ENCODE data around the gene AATF. TPM values are rescaled to one million over a fixed set of nuclear protein-coding genes. Genes with fewer than 3 reads are reported as not detected.

The AATF gene
- total and polyA plus RNA-seq, 2 donors from 2014 or later = 36.8 to 50.4 TPM

DNA sequence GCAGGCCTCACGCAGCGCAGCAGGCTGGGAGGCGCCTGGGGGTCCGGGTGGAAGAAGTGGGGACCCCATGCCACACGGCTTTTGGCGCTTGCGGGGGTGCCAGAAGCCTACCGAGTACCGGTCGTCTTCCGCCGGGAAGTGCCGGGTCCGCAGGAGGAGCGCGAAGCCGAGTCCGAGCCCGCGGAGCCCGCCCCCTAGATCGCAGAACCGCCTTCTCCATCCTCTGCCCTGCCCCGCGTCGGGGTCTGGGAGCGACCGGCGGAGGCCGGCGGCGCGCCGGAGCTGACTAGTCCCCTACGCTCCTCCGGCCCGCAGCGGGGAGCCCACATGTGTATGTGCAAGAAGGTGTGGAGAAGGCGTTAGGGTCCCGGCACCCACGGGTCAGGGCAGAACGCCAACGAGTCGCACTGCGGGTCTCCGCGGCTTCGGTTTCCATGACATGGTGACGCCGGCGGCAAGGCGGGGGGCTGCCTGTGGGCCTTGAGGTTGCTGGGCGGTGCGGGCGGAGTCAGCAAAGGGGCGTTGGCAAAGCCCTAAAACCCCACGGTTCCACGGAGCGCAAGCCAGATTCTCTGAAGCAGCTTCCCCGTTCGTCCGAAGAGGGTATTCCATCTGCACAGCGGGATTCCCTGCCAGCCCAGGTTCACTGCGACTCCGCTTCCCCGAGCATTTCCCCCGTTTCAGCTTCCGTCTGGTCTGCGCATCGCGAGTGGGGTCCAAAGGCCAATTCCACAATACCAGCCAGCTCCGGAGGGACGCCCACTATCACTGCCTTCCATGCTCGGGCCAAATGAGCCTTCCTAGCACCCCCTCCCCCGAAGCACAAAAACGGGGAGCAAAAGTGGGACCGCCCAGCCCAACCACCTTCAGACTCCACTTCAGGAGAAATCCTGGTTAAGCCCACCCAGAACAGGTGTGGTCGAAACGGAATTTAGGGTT is 13.8 kb upstream of the AATF start:
- H3K4me1 ChIP-seq (ENCODE audit: control insufficient read depth in 2 of 3, insufficient read depth in 2 of 3, low read depth in 1 of 3, low read length in 3 of 3) = peaks cover 0 to 24% (median 13%) of the 10 kb centered on the region in 3 donors
- H3K9me3 ChIP-seq (ENCODE audit: control insufficient read depth in 2 of 3, insufficient read depth in 1 of 3, low read length in 3 of 3) = no peaks in the 10 kb centered on the region
- FAIRE-seq (no peak), DNase-seq (peak; percentile 53 to 79 (median 68))
- H3K27me3 ChIP-seq (ENCODE audit: control insufficient read depth, insufficient read depth, low read length) = peaks cover 34% of the 10 kb centered on the region
- TF ChIP-seq, protein P1, sequence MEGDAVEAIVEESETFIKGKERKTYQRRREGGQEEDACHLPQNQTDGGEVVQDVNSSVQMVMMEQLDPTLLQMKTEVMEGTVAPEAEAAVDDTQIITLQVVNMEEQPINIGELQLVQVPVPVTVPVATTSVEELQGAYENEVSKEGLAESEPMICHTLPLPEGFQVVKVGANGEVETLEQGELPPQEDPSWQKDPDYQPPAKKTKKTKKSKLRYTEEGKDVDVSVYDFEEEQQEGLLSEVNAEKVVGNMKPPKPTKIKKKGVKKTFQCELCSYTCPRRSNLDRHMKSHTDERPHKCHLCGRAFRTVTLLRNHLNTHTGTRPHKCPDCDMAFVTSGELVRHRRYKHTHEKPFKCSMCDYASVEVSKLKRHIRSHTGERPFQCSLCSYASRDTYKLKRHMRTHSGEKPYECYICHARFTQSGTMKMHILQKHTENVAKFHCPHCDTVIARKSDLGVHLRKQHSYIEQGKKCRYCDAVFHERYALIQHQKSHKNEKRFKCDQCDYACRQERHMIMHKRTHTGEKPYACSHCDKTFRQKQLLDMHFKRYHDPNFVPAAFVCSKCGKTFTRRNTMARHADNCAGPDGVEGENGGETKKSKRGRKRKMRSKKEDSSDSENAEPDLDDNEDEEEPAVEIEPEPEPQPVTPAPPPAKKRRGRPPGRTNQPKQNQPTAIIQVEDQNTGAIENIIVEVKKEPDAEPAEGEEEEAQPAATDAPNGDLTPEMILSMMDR (IDR thresholded peaks at IDR 0.05; ENCODE audit: borderline replicate concordance, extremely low read depth, insufficient read depth) = no peak
- H3K9ac ChIP-seq (ENCODE audit: low read length in 3 of 3) = peak overlapping the region; percentile 24 to 71 (median 45)
- H3K27ac ChIP-seq (ENCODE audit: low read depth in 2 of 2, low read length in 2 of 2) = peak overlapping the region; percentile 78 to 86
- intact Hi-C loops (cut with DNase I) = no loop called here
- H3K4me3 ChIP-seq (ENCODE audit: low read length in 3 of 3) = peak overlapping the region; percentile 42 to 81 (median 48)
- no peaks in the 10 kb centered on the region for H3K36me3 ChIP-seq (ENCODE audit: control insufficient read depth in 2 of 3, insufficient read depth in 3 of 3, low read length in 3 of 3)

DNA sequence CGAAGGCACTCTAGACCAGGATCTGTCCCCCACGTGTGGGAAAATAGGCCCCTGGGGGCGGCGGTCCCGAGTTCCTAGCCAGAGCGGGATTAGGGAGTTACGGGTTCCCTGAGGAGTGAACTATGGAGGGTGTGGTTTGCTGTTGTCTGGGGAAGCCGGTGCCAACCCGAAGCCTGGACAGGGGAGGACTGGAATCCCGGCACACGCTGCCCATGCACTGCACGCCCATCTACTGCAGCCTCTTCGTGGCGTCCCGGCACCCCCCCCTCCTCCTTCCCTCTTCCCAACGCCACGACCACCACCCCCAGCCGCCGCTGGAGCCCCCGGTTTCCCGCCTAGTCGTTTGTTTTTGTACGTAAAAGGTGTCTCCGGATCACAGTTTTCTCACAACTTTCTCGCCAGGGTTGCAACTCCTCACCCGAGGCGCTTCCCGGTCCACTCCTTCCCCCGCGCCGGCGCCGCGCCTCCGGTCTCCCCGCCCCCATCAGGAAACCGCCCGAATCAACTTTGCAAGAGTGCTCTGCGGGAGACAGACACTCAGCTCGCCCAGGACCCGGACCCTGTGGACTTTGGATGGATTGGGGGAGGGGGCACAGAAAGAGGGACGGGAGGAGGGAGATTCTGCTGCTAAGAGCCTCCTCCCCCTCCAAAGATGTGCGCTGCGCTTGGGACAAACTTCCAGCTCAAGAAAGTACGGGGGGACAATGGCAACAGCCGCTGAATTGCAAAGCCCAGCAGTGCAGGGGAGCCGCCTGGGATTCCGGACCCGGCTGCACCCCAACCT is 12.9 kb upstream of the AATF start:
- Histone ChIP-seq H3K9me3 (ENCODE audit: control insufficient read depth in 2 of 3, insufficient read depth in 1 of 3, low read length in 3 of 3) (no peaks in the 10 kb centered on the region), H3K27ac (ENCODE audit: low read depth in 2 of 2, low read length in 2 of 2) (peak overlapping the region; percentile 78 to 86), H3K4me1 (ENCODE audit: control insufficient read depth in 2 of 3, insufficient read depth in 2 of 3, low read depth in 1 of 3, low read length in 3 of 3) (peaks cover 0 to 24% (median 13%) of the 10 kb centered on the region in 3 donors), H3K4me3 (ENCODE audit: low read length in 3 of 3) (peak overlapping the region; percentile 42 to 81 (median 48)), H3K27me3 (ENCODE audit: control insufficient read depth, insufficient read depth, low read length) (peaks cover 39% of the 10 kb centered on the region), H3K9ac (ENCODE audit: low read length in 3 of 3) (peak overlapping the region; percentile 40 to 64 (median 45)), H3K36me3 (ENCODE audit: control insufficient read depth in 2 of 3, insufficient read depth in 3 of 3, low read length in 3 of 3) (no peaks in the 10 kb centered on the region)
- intact Hi-C loops (cut with DNase I) = no loop called here
- FAIRE-seq = no peak
- TF ChIP-seq, protein P1 (IDR thresholded peaks at IDR 0.05; ENCODE audit: borderline replicate concordance, extremely low read depth, insufficient read depth) = no peak
- peak in 4 of 5 donors; percentile 73 to 86 (median 80) for DNase-seq

DNA sequence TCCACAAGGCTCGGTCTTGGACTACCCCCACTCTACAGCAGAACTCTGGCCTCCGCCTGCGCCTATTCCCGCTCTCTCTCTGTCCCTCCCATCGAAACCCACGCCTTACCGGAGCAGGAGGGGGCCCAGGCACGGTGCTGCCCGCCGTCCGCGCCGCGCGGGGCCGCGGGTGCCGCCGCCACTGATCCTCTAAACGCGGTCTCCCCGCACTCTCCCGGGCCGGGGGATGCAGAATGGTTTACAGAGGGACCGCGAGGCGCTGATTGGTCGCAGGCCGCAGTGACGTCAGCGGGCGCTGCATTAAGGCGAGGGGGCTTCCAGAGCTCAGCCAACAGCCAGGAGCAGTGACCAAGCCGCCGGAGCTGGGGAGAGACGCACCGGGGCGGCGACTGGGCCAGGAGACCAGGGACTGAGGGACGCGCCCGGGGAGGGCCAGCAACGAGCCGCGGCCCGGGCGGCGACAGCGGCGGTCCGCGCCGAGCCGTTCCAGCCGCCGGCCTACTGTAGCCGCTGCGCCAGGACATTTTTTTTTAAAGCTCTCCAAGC is 12.2 kb upstream of the AATF start:
- H3K27ac ChIP-seq (ENCODE audit: low read depth in 2 of 2, low read length in 2 of 2) = peak overlapping the region; percentile 78 to 86
- DNase-seq = peak in 4 of 5 donors; percentile 93 to 95 (median 94)
- intact Hi-C loops (cut with DNase I) = no loop called here
- H3K4me3 ChIP-seq (ENCODE audit: low read length in 3 of 3) = peak overlapping the region; percentile 70 to 83 (median 81)
- H3K9me3 ChIP-seq (ENCODE audit: control insufficient read depth in 2 of 3, insufficient read depth in 1 of 3, low read length in 3 of 3) = no peaks in the 10 kb centered on the region
- peaks cover 0 to 24% (median 13%) of the 10 kb centered on the region in 3 donors for H3K4me1 ChIP-seq (ENCODE audit: control insufficient read depth in 2 of 3, insufficient read depth in 2 of 3, low read depth in 1 of 3, low read length in 3 of 3)
- no peaks in the 10 kb centered on the region for H3K36me3 ChIP-seq (ENCODE audit: control insufficient read depth in 2 of 3, insufficient read depth in 3 of 3, low read length in 3 of 3)
- TF ChIP-seq, protein P1 (IDR thresholded peaks at IDR 0.05; ENCODE audit: borderline replicate concordance, extremely low read depth, insufficient read depth) = no peak
- peaks cover 36% of the 10 kb centered on the region for H3K27me3 ChIP-seq (ENCODE audit: control insufficient read depth, insufficient read depth, low read length)
- FAIRE-seq = no peak
- H3K9ac ChIP-seq (ENCODE audit: low read length in 3 of 3) = peak overlapping the region in 2 of 3 donors; percentile 40 to 69

Measured in kidney (tissue), 14 donors.